ENCODE data around the gene ARL4A. TPM values are rescaled to one million over a fixed set of nuclear protein-coding genes. Genes with fewer than 3 reads are reported as not detected.
"Not testable (repeated sequence)": the region's sequence is repeated elsewhere in the genome, so short reads cannot be mapped to it uniquely, and the experiment has no call there.

The ARL4A gene
- total RNA-seq, 1 experiment from 2014 or later, result 66.5 TPM

DNA sequence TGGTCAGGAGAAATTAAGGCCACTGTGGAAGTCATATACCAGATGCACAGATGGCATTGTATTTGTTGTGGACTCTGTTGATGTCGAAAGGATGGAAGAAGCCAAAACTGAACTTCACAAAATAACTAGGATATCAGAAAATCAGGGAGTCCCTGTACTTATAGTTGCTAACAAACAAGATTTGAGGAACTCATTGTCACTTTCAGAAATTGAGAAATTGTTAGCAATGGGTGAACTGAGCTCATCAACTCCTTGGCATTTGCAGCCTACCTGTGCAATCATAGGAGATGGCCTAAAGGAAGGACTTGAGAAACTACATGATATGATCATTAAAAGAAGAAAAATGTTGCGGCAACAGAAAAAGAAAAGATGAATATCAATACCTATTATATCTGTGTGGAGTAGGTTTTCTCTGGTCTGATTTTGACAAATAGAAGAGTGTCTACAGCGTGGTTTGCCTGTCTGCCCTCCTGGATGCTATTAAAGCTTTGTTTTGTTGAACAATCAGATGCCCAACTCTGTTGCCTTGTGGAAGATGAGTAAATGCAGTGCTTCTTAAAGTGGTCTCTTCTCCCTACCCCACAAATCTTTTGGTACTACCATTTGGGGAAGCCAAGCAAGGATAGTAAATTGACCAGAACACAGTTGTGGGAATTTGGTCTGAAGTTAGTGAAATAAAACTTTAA is 1.2 kb downstream of the ARL4A start:
- Histone ChIP-seq H3K4me3 (peak overlapping the region; percentile 98), H3K36me3 (peaks cover 51% of the 10 kb centered on the region)
- not testable (repeated sequence) for DNase-seq, H3K9me3 ChIP-seq, H3K27me3 ChIP-seq

DNA sequence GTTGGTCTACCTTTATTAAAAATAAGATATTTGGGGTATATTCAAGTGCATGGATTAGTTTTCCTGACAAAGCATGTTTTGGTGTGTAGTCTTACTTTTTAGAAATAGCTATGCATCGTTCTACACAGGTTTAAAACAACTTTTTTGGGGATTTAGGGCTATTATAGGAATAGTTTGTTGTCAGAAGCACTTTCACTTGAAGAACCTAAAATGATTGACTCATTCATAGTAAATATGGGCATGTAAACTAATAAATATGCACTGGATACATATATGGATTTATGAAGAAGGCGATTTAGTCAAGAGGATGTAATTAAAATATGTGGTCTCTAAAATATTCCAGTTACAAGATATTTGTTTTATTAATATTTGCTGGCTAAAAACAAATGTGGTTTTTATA is 2.0 kb downstream of the ARL4A start:
- Histone ChIP-seq H3K27me3 (no peaks in the 10 kb centered on the region), H3K36me3 (peaks cover 51% of the 10 kb centered on the region), H3K4me3 (peak overlapping the region; percentile 98), H3K9me3 (no peaks in the 10 kb centered on the region; the same call in 1 of the 2 replicates)
- no peak for DNase-seq

DNA sequence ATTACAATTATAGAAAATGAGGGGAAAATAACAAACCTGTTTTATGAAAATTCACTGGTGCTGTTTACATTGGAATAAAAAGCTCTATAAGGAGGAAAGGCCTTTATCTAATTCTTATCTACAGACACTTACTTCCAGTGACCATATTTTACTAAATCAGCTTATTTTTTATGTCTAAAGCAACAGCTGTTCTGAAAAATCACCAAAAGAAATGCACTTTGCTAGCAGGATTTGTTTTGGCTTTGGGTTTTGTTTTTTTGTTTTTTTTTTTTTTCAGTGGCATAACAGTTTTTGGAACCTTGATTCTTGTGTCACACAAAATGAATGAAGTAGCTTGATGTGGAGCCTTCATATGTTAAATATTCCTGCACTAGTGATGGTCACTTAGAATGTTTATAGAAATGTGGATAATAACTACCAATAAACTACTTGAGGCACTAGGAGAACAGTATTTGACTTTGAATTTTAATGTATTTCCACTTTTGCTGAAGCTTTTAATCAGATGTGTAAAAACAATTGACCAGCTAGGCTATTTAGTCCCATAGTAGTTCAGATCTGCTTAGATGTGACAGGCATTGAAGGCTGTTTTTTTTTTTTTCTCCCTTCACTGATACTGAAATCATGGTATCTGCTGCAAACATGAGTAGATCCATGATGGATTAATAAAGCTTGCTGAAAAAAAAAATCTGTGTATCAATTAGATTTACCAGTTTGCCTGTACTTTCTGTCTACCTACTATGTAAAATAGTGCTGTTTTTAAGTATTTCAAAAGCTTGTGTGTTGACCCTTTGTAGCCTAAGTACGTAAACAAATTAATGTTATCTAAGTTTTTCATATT is 2.8 kb downstream of the ARL4A start:
- Histone ChIP-seq H3K36me3 (peaks cover 51% of the 10 kb centered on the region), H3K9me3 (no peaks in the 10 kb centered on the region; the same call in 1 of the 2 replicates), H3K4me3 (peak overlapping the region; percentile 98), H3K27me3 (no peaks in the 10 kb centered on the region)
- DNase-seq, result no peak

DNA sequence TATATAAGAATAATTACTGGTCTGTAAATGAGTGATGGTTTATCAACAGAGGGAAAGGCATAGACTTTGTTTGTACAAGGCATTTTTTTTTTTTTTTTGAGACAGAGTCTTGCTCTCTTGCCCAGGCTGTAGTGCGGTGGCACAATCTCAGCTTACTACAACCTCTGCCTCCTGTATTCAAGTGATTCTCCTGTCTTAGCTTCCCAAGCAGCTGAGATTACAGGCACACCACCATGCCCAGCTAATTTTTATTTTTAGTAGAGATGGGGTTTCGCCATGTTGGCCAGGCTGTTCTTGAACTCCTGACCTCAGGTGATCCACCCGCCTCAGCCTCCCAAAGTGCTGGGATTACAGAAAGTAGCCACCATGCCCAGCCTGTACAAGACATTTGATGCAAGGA is 4.0 kb downstream of the ARL4A start:
- not testable (repeated sequence) for H3K27me3 ChIP-seq, H3K4me3 ChIP-seq, DNase-seq, H3K9me3 ChIP-seq
- H3K36me3 ChIP-seq, result peaks cover 51% of the 10 kb centered on the region

DNA sequence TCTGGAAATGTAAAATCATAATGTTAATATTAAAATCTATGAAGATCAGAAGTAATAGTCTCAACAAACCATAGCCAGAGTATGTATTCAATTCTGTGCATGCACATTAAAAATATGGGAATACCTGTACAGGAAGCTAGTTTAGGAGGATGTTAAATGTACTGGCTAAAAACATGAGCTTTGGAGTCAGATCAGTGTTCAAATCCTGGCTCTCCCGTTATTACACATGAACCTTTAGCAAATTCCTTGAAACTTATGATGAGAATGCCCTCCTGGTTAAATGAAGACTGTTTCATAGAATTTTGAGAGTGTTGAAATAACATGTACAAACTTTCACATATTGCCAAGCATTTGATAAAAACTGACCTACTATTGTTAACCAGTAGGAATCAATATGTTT is 4.6 kb downstream of the ARL4A start:
- no peak for DNase-seq
- Histone ChIP-seq H3K4me3 (no peak overlapping the region), H3K27me3 (no peaks in the 10 kb centered on the region), H3K9me3 (no peaks in the 10 kb centered on the region; the same call in 1 of the 2 replicates), H3K36me3 (peaks cover 48% of the 10 kb centered on the region)

DNA sequence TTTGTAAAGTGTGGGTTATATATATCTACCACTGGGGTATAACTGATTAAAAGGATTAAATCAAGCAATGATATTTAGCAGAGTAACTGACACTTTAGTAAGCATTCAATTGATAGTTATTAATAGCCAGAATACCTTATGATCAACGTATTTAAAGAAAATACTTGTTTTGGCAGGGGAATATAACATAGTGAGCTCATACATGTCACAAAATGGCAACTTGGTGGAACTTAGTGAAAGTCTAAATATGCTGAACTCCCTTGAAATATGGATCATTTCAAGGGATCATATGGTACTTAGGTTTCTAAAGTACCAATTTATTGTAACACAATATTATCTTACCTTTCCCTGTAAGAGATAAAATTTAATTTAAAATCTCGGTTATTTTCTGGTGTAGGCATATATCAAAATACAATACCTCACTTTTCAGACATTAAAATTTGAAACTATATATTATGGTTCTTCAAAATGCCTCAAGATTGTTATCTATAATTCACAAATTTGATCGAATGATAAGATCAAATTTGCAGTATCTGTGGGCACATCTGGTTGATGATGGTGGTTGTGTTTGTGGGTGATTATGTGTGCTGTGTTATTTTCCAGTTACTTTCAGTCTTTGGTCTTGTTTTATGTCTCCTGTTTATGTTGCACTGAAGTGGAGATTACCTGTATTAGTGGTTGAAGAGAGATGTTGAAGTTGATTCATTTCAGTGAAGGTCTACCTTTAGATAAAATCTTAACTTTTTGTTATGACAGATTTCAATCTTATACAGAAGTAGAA is 5.2 kb downstream of the ARL4A start:
- H3K4me3 ChIP-seq, result no peak overlapping the region
- no peak for DNase-seq
- peaks cover 45% of the 10 kb centered on the region for H3K36me3 ChIP-seq
- H3K27me3 ChIP-seq, result no peaks in the 10 kb centered on the region
- no peaks in the 10 kb centered on the region; the same call in 1 of the 2 replicates for H3K9me3 ChIP-seq

DNA sequence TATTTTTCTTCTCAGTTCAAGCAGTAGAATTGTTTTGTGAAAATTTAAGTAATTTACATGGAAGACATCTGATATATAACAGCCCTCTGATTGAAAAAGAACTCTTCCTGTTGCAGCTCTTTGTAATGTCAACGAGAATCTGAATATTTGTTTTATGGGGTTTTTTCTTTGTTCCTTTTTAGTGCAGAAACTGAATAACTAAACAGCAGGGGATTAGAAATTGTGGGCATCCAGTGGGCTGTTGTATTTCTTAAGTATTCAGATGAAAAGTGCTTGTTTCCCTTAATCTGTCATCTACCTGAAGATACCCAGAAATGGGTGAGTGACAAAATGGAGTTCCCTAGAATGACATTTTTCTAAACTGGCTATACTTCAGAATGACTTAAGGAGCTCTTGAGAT is 7.4 kb downstream of the ARL4A start:
- Histone ChIP-seq H3K27me3 (no peaks in the 10 kb centered on the region), H3K36me3 (peaks cover 31% of the 10 kb centered on the region), H3K9me3 (no peaks in the 10 kb centered on the region), H3K4me3 (no peak overlapping the region)
- DNase-seq, result no peak

DNA sequence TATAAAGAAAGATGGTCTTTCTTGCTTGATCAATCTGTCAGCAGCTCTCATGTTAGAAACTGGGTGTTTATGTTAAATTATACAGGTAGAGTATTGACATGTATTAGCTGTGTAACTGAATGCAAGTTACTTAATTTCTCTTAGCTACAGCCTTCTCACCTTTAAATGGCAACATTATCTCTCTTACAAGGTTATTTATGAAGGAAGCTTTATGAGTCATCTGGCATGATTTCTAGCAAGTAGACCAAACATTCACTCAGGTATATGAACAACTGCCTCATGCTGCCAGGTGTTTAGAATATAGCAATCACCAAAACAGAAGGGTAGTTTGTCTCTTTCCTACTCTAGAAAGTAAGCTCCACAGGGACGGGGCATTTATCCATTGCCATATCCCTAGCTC is 8.5 kb downstream of the ARL4A start:
- Histone ChIP-seq H3K9me3 (0 out of 2 replicates have a peak, but pooled peaks cover 3% of the 10 kb centered on the region), H3K27me3 (no peaks in the 10 kb centered on the region), H3K4me3 (no peak overlapping the region), H3K36me3 (peaks cover 24% of the 10 kb centered on the region)
- DNase-seq, result no peak

DNA sequence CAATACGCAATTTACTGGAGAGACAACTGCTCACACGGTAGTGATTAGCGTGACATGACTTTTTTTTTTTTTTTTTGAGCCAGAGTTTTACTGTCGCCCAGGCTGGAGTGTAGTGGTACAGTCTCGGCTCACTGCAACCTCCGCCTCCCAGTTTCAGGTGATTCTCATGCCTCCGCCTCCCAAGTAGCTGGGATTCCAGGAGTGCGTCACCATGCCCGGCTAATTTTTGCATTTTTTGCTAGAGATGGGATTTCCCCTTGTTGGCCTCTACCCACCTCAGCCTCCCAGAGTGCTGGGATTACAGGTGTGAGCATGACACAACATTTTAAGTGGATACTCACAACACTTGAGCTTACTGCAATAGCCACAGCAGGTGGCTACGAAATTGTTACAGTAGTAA is 11.9 kb downstream of the ARL4A start:
- H3K9me3 ChIP-seq, result peaks cover 23% of the 10 kb centered on the region
- H3K36me3 ChIP-seq, result peaks cover 12% of the 10 kb centered on the region; the same call in 1 of the 2 replicates
- no peaks in the 10 kb centered on the region for H3K27me3 ChIP-seq
- H3K4me3 ChIP-seq, result no peak overlapping the region
- no peak for DNase-seq

DNA sequence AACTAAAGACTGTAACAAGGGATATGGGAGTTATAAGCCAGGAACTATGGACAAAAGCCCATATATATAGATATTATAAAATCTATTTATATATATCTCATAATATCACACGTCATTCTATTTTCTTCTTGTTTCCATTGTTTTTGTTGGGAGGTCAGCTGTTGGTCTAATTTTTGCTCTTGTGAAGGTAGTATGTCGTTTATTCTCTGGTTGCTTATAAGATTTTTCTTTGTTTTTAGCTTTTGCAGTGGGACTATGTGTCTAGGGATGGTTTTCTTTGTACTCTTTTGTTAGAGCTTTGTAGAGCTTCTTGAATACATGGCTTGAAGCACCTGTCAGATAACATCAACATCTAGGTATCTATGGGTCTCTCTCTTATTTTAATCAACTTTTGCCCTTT is 14.0 kb downstream of the ARL4A start:
- Histone ChIP-seq H3K4me3 (no peak overlapping the region), H3K9me3 (peaks cover 23% of the 10 kb centered on the region), H3K36me3 (peaks cover 12% of the 10 kb centered on the region; the same call in 1 of the 2 replicates), H3K27me3 (no peaks in the 10 kb centered on the region)
- DNase-seq, result no peak

DNA sequence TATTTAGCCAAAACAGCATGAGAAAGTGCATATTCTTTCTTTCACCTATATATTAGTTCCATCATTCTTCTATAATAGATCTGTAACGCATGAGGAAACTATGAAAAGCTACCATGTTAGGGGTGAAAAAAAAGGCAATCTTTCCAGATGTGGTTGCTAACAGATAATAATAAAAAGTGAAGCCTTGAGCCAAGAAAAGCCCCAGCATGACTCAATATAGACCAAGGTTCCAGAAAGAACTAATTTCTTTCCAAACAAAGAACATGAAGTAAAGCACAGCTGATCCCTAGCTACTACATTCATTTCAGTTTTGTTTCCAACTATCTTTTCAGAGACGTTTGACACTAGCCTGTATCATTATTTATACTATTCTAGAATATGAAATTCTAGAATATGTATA is 16.4 kb downstream of the ARL4A start:
- no peak overlapping the region for H3K4me3 ChIP-seq
- no peak for DNase-seq
- peaks cover 23% of the 10 kb centered on the region for H3K9me3 ChIP-seq
- no peaks in the 10 kb centered on the region for H3K27me3 ChIP-seq
- H3K36me3 ChIP-seq, result peaks cover 12% of the 10 kb centered on the region; the same call in 1 of the 2 replicates

DNA sequence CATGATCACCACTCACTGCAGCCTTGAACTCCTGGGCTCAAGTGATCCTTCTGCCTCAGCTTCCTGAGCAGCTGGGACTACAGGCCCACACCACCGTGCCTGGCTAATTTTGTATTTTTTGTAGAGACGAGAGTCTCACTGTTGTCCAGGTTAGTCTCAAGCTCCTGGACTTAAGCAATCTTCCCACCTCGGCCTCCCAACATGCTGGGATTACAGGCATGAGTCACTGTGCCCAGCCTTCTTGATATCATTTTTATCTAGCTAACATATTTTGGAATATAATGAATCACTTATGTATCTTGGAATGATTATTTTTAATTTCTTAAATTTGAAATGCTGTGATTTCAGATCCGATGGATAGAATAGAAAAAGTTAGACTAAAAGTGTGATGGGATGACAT is 18.4 kb downstream of the ARL4A start:
- Histone ChIP-seq H3K36me3 (peaks cover 7% of the 10 kb centered on the region; the same call in 1 of the 2 replicates), H3K4me3 (no peak overlapping the region), H3K9me3 (peaks cover 20% of the 10 kb centered on the region), H3K27me3 (no peaks in the 10 kb centered on the region)
- DNase-seq, result no peak

DNA sequence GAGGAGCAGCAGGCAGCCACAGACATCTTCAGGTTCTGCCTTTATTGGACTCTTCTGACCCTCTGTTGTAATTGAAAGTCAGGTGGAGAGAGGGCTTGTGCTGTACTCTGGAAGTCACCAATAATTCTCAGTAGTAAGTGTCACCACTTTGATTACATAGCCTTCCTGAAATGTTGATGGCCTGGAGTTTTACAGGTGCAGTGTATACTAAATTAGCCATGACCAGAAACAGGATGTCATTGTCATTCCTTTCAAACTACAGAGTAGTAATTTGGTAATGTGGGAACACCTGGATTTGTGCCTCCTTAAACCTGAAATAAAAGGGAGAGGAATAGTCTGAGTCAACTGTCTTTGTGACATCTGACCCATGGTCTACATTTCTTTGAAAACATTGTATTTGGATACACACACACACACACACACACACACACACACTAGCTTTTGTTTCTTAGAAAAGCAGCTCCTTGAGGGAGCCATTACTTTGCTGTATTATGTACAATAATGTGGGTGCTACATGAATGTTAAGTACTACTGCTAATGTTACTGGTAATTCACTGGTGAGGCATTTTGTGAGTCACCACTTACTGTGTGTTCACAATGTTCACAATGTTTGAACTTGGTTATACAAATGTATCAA is 19.6 kb downstream of the ARL4A start:
- Histone ChIP-seq H3K9me3 (peaks cover 10% of the 10 kb centered on the region), H3K36me3 (peaks cover 2% of the 10 kb centered on the region; the same call in 1 of the 2 replicates), H3K4me3 (no peak overlapping the region), H3K27me3 (no peaks in the 10 kb centered on the region)
- no peak for DNase-seq

DNA sequence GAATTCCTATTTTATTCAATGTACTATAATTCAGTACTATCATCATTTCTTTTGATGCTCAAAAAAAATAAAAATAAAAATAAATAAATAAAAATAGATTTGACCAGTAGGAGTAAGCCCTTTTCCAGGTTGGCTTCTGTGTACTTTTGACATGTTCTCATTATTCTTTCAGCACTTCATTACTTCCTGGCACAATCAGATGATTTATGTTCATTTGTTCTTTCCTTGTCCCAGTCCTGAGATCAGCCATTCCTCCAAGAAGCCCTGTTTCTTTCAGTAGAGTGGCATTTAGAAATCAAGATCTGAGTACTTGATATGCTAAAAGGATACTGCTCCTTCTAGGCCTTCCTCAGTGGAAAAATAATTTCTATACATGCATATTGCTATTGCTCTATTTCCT is 20.9 kb downstream of the ARL4A start:
- no peak for DNase-seq
- Histone ChIP-seq H3K27me3 (no peaks in the 10 kb centered on the region), H3K36me3 (no peaks in the 10 kb centered on the region; the same call in 1 of the 2 replicates), H3K9me3 (no peaks in the 10 kb centered on the region; the same call in 1 of the 2 replicates), H3K4me3 (no peak overlapping the region)

DNA sequence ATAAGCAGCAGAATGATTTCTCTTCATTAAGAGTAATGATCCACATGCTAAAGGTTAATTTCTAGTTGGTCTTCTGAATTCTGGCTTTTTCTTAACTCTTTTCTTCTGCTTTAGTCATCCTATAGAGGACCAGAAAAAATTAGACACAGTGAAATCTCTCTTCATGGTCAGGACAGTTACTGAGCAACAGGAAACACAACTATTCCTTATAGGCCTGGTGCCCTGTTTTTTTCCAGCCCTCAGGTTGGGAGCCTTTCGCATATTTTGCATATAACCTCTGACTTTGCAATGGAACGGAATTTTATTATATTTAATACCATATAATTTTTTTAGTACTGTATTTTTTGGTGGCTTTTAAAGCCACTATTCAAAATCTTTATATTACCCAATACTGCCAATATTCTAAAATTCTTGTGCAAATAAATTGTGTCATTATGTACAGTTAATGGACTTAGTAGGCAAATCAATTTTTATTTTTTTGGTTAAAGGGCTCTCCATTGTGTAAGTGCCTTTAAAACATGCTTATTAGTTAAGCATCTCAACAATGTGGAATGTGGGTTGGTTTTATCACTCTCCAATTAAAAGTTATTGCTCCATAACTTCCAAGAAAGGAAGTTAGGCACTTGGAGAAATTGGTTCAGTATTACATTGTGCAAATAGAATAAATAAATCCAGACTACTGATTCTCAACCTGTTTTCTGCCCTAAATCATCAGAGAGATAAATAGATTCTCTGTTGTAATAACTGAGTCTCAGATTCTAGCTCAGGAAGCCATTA is 22.5 kb downstream of the ARL4A start:
- H3K9me3 ChIP-seq, result no peaks in the 10 kb centered on the region
- no peaks in the 10 kb centered on the region for H3K27me3 ChIP-seq
- no peak overlapping the region for H3K4me3 ChIP-seq
- H3K36me3 ChIP-seq, result no peaks in the 10 kb centered on the region; the same call in 1 of the 2 replicates
- DNase-seq, result no peak

DNA sequence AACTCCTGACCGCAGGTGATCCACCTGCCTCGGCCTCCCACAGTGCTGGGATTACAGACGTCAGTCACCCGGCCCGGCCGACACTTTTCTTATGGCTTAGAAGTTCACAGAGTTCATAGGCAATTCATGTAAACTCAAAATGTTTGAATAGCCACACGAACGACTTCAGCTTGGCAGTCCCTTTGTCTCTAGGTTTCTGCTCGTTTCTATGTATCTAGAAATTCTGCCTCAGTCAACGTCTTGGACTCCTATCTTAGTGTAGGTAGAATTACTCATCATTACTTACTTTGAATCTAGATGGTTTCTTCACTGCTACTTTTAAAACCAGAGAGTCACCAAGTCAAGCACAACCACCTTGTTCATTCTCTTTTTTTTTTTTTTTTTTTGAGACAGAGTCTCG is 23.7 kb downstream of the ARL4A start:
- Histone ChIP-seq H3K9me3 (no peaks in the 10 kb centered on the region), H3K27me3 (no peaks in the 10 kb centered on the region), H3K36me3 (no peaks in the 10 kb centered on the region; the same call in 1 of the 2 replicates), H3K4me3 (no peak overlapping the region)
- DNase-seq, result no peak
